Tongue (tissue), 2 donors: ENCODE results near the gene RNU5B-1. TPM values are rescaled to one million over a fixed set of nuclear protein-coding genes. Genes with fewer than 3 reads are reported as not detected.

ENCODE experiments used
- DNase-seq: peaks from one replicate; pipeline ENCODE4 v3.0.0-alpha.2; 2015
- total RNA-seq: library from RNA; depleted of rRNA; stranded (reverse); fragments of >200 nt; gene quantifications from one replicate; pipeline ENCODE4 v1.2.3, GENCODE V29; 2014

RNU5B-1 gene
- total RNA-seq, 1 donor from 2014 or later, result not detected

GRCh38 chr15:65289261-65289854 lies 15.1 kb upstream of the RNU5B-1 start:
- DNase-seq, result no peak

GRCh38 chr15:65290228-65290627 lies 14.2 kb upstream of the RNU5B-1 start:
- no peak for DNase-seq

DNA sequence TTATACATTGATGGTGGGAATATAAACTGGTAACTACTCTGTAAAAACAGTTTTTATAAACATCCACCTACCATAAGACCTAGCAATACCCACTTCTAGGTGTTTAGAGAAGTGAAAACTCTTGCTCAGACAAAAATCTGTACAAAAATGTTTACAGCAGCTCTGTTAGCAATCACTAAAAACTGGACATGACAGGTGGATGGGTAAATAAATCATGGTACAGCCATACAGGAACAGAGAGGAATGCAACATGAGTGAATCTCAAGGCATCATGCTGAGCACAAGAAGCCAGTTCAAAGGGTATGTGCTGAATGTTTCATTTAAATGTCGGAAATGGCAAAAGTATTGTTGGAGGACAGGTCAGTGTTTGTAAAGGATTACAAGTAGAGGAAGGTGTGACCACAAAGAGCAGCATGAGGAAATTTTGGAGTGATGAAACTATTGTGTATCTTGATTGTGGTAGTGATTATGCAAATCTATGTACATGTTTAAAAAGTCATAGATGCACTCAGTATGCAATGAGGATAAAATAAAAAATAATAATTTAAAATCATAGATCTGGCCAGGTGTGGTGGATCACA lies 11.4 kb upstream of the RNU5B-1 start:
- no peak for DNase-seq

DNA sequence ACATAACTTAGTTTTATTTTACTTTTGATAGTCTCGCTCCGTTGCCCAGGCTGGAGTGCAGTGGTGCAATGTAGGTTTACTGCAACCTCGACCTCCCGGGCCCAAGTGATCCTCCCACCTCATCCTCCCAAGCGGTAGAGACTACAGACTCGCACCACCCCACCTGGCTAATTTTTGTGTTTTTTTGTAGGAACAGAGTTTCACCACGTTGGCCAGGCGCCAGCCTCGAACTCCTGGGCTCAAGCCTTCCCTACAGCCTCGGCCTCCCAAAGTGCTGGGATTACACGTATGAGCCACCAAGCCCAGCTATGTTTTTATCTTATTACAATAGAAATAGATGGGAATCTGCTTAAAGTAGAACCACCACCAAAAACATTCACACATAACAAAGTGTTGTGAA lies 5.7 kb upstream of the RNU5B-1 start:
- DNase-seq, result no peak

DNA sequence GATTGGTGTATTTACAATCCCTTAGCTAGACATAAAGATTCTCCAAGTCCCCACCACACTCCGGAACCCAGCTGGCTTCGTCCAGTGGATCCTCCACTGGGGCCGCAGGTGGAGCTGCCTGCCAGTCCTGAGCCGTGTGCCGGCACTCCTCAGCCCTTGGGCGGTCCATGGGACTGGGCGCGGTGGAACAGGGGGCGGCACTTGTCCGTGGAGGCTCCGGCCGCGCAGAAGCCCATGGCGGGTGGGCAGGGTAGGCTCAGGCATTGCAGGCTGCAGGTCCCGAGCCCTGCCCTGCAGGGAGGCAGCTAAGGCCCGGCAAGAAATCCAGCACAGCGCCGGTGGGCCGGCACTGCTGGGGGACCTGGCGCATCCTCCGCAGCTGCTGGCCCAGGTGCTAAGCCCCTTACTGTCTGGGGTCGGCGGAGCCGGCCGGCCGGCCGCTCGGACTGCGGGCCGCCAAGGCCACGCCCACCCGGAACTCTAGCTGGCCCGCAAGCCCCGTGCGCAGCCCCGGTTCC lies 3.5 kb upstream of the RNU5B-1 start:
- no peak for DNase-seq

DNA sequence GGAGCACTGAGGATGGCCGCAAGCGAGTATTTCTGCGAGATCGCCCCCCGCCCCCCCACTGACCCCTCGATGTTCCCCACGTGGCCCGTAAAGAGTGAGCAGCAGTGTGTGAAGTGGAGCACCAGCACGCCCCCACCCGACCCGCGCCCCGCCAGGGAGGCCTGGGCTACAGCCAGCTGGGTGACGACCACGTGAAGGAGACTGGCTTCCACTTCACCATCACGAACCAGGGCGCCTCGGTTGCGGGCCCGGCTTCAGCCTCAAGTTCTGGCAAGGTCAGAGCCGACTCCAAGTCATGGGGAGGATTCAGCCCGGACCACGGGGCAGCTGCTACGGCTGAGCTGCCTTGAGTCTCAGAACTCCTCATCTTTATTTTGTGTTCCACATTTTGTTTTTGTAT lies 2.4 kb upstream of the RNU5B-1 start:
- no peak for DNase-seq

DNA sequence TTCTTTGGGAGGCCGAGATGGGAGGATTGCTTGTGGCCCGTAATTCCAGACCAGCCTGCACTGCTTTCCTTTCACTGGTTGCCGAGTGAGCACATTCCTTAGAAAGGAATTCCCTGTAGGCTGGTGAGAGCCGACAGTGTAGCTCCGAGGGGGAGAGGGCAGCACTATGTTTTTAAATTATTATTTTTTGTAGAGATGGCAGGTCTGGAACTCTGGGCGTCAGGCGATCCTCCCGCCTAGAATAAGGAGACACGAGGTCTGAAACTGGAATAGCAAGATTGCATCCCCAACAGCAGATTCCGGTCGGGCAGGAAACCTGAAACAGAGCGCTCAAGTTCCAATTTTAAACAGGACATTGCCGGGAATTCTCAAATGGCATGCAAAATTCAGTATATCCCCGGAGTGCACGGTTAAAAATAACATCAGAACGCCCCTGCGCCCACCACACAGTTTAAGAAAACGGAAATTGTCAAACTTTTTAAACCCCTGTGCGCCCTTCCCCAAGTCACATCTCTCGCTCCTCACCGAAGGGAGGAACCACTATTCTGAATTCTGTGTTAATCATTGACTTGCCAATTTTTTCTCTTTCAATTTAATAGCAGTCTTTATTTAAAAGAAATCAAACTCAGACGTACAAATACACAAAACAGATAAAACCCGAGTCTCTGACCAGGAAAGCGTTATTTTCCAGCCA lies 643 bp upstream of the RNU5B-1 start:
- DNase-seq, result peak; percentile 87

- no peak for DNase-seq
Observed at GRCh38 chr15:65305150-65305758, 777 bp downstream of the RNU5B-1 start.

DNA sequence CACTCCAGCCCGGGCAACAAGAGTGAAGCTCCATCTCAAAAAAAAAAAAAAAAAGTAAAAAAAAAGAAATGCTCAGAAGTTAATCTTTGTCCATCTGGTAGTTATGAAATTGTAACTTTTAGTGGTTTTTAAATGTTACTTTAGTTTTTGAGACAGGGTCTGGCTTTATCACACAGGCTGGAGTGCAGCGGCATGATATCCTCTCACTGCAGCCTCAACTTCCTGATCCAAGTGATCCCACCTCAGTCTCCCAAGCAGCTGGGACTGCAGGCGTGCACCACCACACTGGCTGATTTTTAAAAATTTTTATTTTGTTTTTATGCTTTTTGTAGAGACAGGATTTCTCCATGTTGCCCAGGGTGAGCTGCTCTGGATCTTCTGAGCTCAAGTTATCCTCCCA lies 1.3 kb downstream of the RNU5B-1 start:
- DNase-seq, result no peak

- DNase-seq, result no peak
Observed at GRCh38 chr15:65306551-65306950, 2.1 kb downstream of the RNU5B-1 start.

DNA sequence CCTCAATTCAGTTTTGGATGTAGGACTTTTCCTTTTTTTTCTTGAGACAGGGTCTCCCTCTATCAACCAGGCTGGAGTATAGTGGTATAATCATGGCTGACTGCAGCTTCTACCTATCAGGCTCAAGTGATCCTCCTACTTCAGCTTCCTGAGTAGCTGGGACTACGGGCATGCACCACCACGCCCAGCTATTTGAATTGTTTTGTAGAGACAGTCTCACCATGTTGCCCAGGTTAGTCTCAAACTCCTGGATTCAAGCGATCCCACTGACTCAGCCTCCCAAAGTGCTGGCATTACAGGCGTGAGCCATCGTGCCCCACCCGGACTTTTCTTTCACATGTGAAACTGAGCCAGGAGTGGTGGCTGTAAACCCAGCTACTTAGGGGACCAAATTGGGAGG lies 3.5 kb downstream of the RNU5B-1 start:
- no peak for DNase-seq

DNA sequence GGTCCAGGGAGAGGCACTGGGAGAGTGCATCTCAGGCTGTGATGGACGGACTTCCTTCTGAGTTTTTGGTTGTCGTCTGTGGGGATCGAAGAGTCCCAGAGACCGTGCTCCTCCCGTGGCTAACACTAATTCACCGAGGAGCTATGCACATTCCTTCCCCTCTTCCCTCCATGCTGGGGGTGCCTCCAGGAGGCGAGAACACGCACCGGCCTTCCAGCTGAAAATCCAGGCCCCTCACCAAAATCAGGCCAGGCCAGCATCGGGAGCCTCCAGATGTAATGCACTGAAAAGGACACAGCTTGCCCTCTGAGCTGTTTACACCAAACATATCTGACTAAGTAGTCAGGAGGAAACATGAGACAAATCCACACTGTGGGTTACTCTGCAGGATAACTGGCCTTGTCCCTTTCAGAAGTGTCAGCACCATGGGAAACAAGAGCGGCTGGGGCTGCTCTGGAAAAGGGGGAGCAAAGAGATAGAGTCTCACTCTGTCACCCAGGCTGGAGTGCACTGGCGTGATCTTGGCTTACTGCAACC lies 5.5 kb downstream of the RNU5B-1 start:
- DNase-seq, result no peak

DNA sequence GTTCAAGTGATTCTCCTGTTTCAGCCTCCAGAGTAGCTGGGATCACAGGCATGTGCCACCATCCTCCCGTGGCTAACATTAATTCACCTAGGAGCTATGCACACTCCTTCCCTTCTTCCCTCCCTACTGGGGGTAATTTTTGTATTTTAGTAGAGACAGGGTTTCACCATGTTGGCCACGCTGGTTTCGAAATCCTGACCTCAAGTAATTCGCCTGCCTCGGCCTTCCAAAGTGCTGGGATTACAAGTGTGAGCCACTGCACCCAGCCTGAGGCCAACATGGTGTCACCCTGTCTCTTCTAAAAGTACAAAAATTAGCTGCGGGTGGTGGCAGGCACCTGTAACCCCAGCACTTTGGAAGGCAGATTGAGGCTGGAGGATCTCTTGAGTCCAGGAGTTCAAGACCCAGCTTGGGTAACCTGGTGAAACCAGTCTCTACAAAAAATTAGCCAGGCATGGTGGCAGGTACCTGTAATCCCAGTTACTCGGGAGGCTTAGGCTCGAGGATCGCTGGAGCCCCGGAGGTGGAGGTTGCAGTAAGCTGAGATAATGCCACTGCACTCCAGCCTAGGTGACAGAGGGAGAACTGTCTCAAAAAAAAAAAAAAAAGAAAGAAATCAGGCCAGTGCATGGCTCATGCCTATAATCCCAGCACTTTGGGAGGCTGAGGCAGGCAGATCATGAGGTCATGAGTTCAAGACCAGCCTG lies 6.1 kb downstream of the RNU5B-1 start:
- DNase-seq, result no peak

DNA sequence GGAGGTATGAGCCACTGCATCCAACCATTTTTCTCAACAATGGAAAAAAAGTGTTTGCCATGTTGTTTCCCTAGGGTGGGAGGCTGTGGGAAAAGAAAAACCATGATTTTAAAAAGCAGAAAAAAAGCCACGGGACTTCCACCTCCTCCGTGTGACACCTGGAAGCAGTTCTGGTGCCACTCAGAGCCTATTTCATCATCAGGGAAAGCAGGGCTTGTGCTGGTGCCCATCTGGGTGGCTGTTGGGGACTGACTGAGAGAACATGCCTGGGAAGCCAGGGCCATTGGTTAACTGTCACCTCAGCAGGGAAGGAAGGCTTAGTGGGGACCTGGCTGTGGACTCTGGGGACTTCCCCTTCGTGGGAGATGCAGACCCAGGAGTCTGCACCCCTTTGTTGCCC lies 7.3 kb downstream of the RNU5B-1 start:
- DNase-seq, result no peak

- DNase-seq, result peak; percentile 41
Observed at GRCh38 chr15:65312400-65312916, 8.0 kb downstream of the RNU5B-1 start.

DNA sequence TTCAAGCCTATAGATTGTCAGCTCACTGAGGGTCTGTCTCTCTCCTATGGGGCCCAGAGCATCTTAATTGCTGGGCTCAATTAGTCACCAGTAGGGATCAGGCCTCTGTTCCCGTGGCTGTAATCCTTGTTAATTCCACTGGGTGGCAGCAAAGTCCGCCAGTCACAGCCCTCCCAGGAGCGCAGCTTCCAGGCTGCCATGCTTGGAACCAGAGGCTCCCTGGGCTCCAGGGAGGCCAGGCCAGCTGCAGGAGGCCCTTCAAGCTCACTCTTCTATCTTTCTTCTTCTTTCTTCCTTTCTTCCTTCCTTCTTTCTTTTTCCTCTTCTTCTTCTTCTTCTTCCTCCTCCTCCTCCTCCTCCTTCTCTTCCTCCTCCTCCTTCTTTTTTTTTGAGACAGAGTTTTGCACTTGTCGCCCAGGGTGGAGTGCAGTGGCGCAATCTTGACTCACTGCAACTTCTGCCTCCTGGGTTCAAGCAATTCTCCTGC lies 14.4 kb downstream of the RNU5B-1 start:
- peak; percentile 93 for DNase-seq

- DNase-seq, result peak; percentile 95
Observed at GRCh38 chr15:65323071-65323511, 18.6 kb downstream of the RNU5B-1 start.

GRCh38 chr15:65326117-65326526 lies 21.6 kb downstream of the RNU5B-1 start:
- peak; percentile 58 for DNase-seq

GRCh38 chr15:65326818-65327217 lies 22.3 kb downstream of the RNU5B-1 start:
- DNase-seq, result no peak

GRCh38 chr15:65327651-65328393 lies 23.3 kb downstream of the RNU5B-1 start:
- no peak for DNase-seq
